ENCODE results near the gene CD4. TPM values are rescaled to one million over a fixed set of nuclear protein-coding genes. Genes with fewer than 3 reads are reported as not detected.
"Not testable (repeated sequence)": the region's sequence is repeated elsewhere in the genome, so short reads cannot be mapped to it uniquely, and the experiment has no call there.

Gene CD4
- 1 to 10 TPM; 1.6 to 8.6 TPM for total RNA-seq

GRCh38 chr12:6788972-6789924, at the start of gene CD4:
TSS of gene CD4 (plus strand) at chr12:6789528. CDS start at chr12:6800139, 10,611 bp downstream.
- Histone ChIP-seq H3K4me3 (no peak within 1 kb of the TSS), H3K9me3 (no peaks in the 10 kb centered on the region), H3K27me3 (replicated peaks; ENCODE audit: insufficient read depth) (no peaks in the 10 kb centered on the region), H3K36me3 (no peaks in the 10 kb centered on the region), H3K27ac (no peak within 1 kb of the TSS), H3K4me1 (replicated peaks) (no peaks in the 10 kb centered on the region)
- intact Hi-C loops (cut with DNase I) = no loop called here
- TF ChIP-seq CTCF (IDR thresholded peaks at IDR 0.05) (no peak), POLR2A (IDR thresholded peaks at IDR 0.05) (no peak), POLR2AphosphoS5 (IDR thresholded peaks at IDR 0.05) (no peak)
- 55% methylated on average over 18 of the region's 18 CpGs for WGBS
- DNase-seq (ENCODE audit: low spot score) = no peak

- H3K27ac ChIP-seq; H3K9me3 ChIP-seq; H3K4me1 ChIP-seq (replicated peaks); H3K4me3 ChIP-seq; DNase-seq (ENCODE audit: low spot score); intact Hi-C loops (cut with DNase I); H3K27me3 ChIP-seq (replicated peaks; ENCODE audit: insufficient read depth); H3K36me3 ChIP-seq: not testable (repeated sequence)
- 71% methylated on average over 12 of the region's 12 CpGs for WGBS
Measured at GRCh38 chr12:6742080-6742479, 47.2 kb upstream of the CD4 start.

GRCh38 chr12:6742834-6743233, 46.5 kb upstream of the CD4 start:
- no peaks in the 10 kb centered on the region for H3K27me3 ChIP-seq (replicated peaks; ENCODE audit: insufficient read depth)
- no peak for DNase-seq (ENCODE audit: low spot score)
- no peak overlapping the region for H3K4me3 ChIP-seq
- H3K9me3 ChIP-seq = no peaks in the 10 kb centered on the region
- intact Hi-C loops (cut with DNase I) = no loop called here
- 88% methylated on average over 3 of the region's 3 CpGs for WGBS
- no peaks in the 10 kb centered on the region for H3K4me1 ChIP-seq (replicated peaks)
- no peak for TF ChIP-seq CTCF (IDR thresholded peaks at IDR 0.05)
- no peak for TF ChIP-seq POLR2AphosphoS5 (IDR thresholded peaks at IDR 0.05)
- TF ChIP-seq POLR2A (IDR thresholded peaks at IDR 0.05) = no peak
- no peak overlapping the region for H3K27ac ChIP-seq
- no peaks in the 10 kb centered on the region for H3K36me3 ChIP-seq

- WGBS = 57% methylated on average over 7 of the region's 7 CpGs
- H3K27ac ChIP-seq; H3K9me3 ChIP-seq; H3K36me3 ChIP-seq; intact Hi-C loops (cut with DNase I); DNase-seq (ENCODE audit: low spot score); H3K4me1 ChIP-seq (replicated peaks); H3K4me3 ChIP-seq; H3K27me3 ChIP-seq (replicated peaks; ENCODE audit: insufficient read depth): not testable (repeated sequence)
Measured at GRCh38 chr12:6743300-6743699, 46.0 kb upstream of the CD4 start.

- H3K4me3 ChIP-seq = no peak overlapping the region
- intact Hi-C loops (cut with DNase I) = no loop called here
- DNase-seq (ENCODE audit: low spot score) = no peak
- no peak for TF ChIP-seq POLR2AphosphoS5 (IDR thresholded peaks at IDR 0.05)
- no peaks in the 10 kb centered on the region for H3K27me3 ChIP-seq (replicated peaks; ENCODE audit: insufficient read depth)
- no peaks in the 10 kb centered on the region for H3K9me3 ChIP-seq
- no peaks in the 10 kb centered on the region for H3K4me1 ChIP-seq (replicated peaks)
- no peak overlapping the region for H3K27ac ChIP-seq
- peaks cover 14 to 22% of the 10 kb centered on the region in 2 donors for H3K36me3 ChIP-seq
- WGBS = 67% methylated on average over 13 of the region's 13 CpGs
Measured at GRCh38 chr12:6745741-6746525, 43.4 kb upstream of the CD4 start.

- DNase-seq (ENCODE audit: low spot score) = no peak
- 57% methylated on average over 4 of the region's 4 CpGs for WGBS
- Histone ChIP-seq H3K27me3 (replicated peaks; ENCODE audit: insufficient read depth) (no peaks in the 10 kb centered on the region), H3K9me3 (no peaks in the 10 kb centered on the region), H3K4me3 (no peak overlapping the region), H3K4me1 (replicated peaks) (no peaks in the 10 kb centered on the region), H3K36me3 (peaks cover 14 to 22% of the 10 kb centered on the region in 2 donors), H3K27ac (no peak overlapping the region)
- TF ChIP-seq POLR2AphosphoS5 (IDR thresholded peaks at IDR 0.05) (no peak), POLR2A (IDR thresholded peaks at IDR 0.05) (no peak), CTCF (IDR thresholded peaks at IDR 0.05) (no peak)
- intact Hi-C loops (cut with DNase I) = no loop called here
Measured at GRCh38 chr12:6747216-6747615, 42.1 kb upstream of the CD4 start.
